Endodermal cell (in vitro differentiated cells): ENCODE results near the gene CEP70. TPM values are rescaled to one million over a fixed set of nuclear protein-coding genes. Genes with fewer than 3 reads are reported as not detected.

ENCODE experiments used
- DNase-seq: peaks from one replicate; pipeline ENCODE4 v3.0.0-alpha.2; 2017
- H3K27ac ChIP-seq: 2 replicates; pipeline ENCODE4 v1.5.1; 2013; ENCODE audit warnings: mild to moderate bottlenecking, low read depth, low read length, moderate library complexity
- H3K27me3 ChIP-seq: 2 replicates; pipeline ENCODE4 v1.6.1; 2013; ENCODE audit warnings: mild to moderate bottlenecking, low read length, moderate library complexity; ENCODE audit not compliant: insufficient read depth, control insufficient read depth, poor library complexity, severe bottlenecking
- H3K36me3 ChIP-seq: 2 replicates; pipeline ENCODE4 v1.7.0; 2013; ENCODE audit warnings: mild to moderate bottlenecking, low read length, moderate library complexity; ENCODE audit not compliant: control insufficient read depth, insufficient read depth
- H3K4me1 ChIP-seq: one replicate; pipeline ENCODE4 v1.7.0; 2013; ENCODE audit warnings: low read length; ENCODE audit not compliant: control insufficient read depth, insufficient read depth
- H3K4me3 ChIP-seq: 2 replicates; pipeline ENCODE4 v1.5.1; 2013; ENCODE audit warnings: mild to moderate bottlenecking, low read length, moderate library complexity
- H3K9ac ChIP-seq: 2 replicates; pipeline ENCODE4 v1.6.1; 2013; ENCODE audit warnings: mild to moderate bottlenecking, low read length, moderate library complexity; ENCODE audit not compliant: poor library complexity, severe bottlenecking; ENCODE audit errors: extremely low read depth
- H3K9me3 ChIP-seq: 2 replicates; pipeline ENCODE4 v1.6.1; 2013; ENCODE audit warnings: mild to moderate bottlenecking, low read length, moderate library complexity; ENCODE audit not compliant: control insufficient read depth
- H3K27ac Mint-ChIP-seq: 2 replicates; pipeline ENCODE4 v1.8.0; 2020; ENCODE audit warnings: mixed read lengths
- H3K27me3 Mint-ChIP-seq: 2 replicates; pipeline ENCODE4 v1.8.0; 2021; ENCODE audit warnings: mild to moderate bottlenecking, mixed read lengths; ENCODE audit not compliant: insufficient read depth
- H3K36me3 Mint-ChIP-seq: 2 replicates; pipeline ENCODE4 v1.8.0; 2020; ENCODE audit warnings: low read depth, mixed read lengths
- H3K4me1 Mint-ChIP-seq: 2 replicates; pipeline ENCODE4 v1.8.0; 2020; ENCODE audit warnings: mixed read lengths
- H3K4me3 Mint-ChIP-seq: 2 replicates; pipeline ENCODE4 v1.8.0; 2020; ENCODE audit warnings: mild to moderate bottlenecking, moderate library complexity, mixed read lengths
- H3K9me3 Mint-ChIP-seq: 2 replicates; pipeline ENCODE4 v1.8.0; 2020; ENCODE audit warnings: mild to moderate bottlenecking, mixed read lengths
- CTCF ChIP-seq: fragments of 200-600 bp; sonication (generic); conservative IDR thresholded peaks from 2 replicates; pipeline ENCODE4 v1.5.0; 2021; ENCODE audit warnings: antibody characterized with exemption, mild to moderate bottlenecking
- WGBS, 2 experiments: methylation state at CpG; one replicate each; pipeline versions ENCODE4 v1.1.5 to v1.1.7; 2013; ENCODE audit warnings: missing lambda C conversion rate in 2 of 2, mixed read lengths in 1 of 2; ENCODE audit not compliant: insufficient coverage in 1 of 2, insufficient read length in 1 of 2; 5-methylcytosine and 5-hydroxymethylcytosine counted together
- long read RNA-seq, 4 experiments: library from polyadenylated mRNA in 2 of 4; library from RNA in 1 of 4; library from capped mRNA in 1 of 4; stranded (forward) in 3 of 4; unstranded in 1 of 4; transcript quantifications; one replicate each; pipeline ENCODE4 v2.0.0, GENCODE V29; 2020 to 2021; ENCODE audit warnings: inconsistent platforms in 1 of 4
- polyA plus RNA-seq, 2 experiments: library from polyadenylated mRNA; stranded (reverse); fragments of 50-300 nt; gene quantifications; one replicate each; pipeline ENCODE4 v1.2.3, GENCODE V29; 2013
- total RNA-seq, 2 donors: library from RNA; stranded (reverse); fragmentation: NEBNext Ultra II Directional in 1 of 2; extraction: Animal tissue kit (Norgen Biotek cat#: 25700) in 1 of 2; gene quantifications; 2 replicates in 1 of 2; 3 replicates in 1 of 2; pipeline ENCODE4 v1.2.1, GENCODE V29; 2021

Gene CEP70
- total RNA-seq: 100 to 1,000 TPM; 113 to 131 TPM
- polyA plus RNA-seq (2013, experiment 1 of 2): 41.0 TPM
- polyA plus RNA-seq (2013, experiment 2 of 2): 45.2 TPM
- long read RNA-seq, experiment 1, partial matches to known transcripts: 22 of 44 reads
- long read RNA-seq, experiment 1, other reads (novel, unspliced or antisense): 16 of 44 reads
- long read RNA-seq, experiment 2, transcript CEP70-201 (18 exons, 2,732 nt): minor isoform, 57 of 287 reads
- long read RNA-seq, experiment 2, transcript CEP70-211 (18 exons, 1,993 nt): major isoform, 58 of 287 reads
- long read RNA-seq, experiment 2, transcript CEP70-210 (16 exons, 2,037 nt): minor isoform, 8 of 287 reads
- long read RNA-seq, experiment 2, partial matches to known transcripts: 76 of 287 reads
- long read RNA-seq, experiment 2, other reads (novel, unspliced or antisense): 85 of 287 reads
- long read RNA-seq, experiment 3, transcript CEP70-208 (18 exons, 2,028 nt): minor isoform, 9 of 644 reads
- long read RNA-seq, experiment 3, transcript CEP70-211 (18 exons, 1,993 nt): minor isoform, 159 of 644 reads
- long read RNA-seq, experiment 3, transcript CEP70-201 (18 exons, 2,732 nt): major isoform, 170 of 644 reads
- long read RNA-seq, experiment 3, transcript CEP70-210 (16 exons, 2,037 nt): minor isoform, 24 of 644 reads
- long read RNA-seq, experiment 3, partial matches to known transcripts: 128 of 644 reads
- long read RNA-seq, experiment 3, other reads (novel, unspliced or antisense): 148 of 644 reads
- long read RNA-seq, experiment 4, transcript CEP70-211 (18 exons, 1,993 nt): major isoform, 39 of 174 reads
- long read RNA-seq, experiment 4, transcript CEP70-201 (18 exons, 2,732 nt): minor isoform, 34 of 174 reads
- long read RNA-seq, experiment 4, transcript CEP70-210 (16 exons, 2,037 nt): minor isoform, 10 of 174 reads
- long read RNA-seq, experiment 4, partial matches to known transcripts: 47 of 174 reads
- long read RNA-seq, experiment 4, other reads (novel, unspliced or antisense): 42 of 174 reads

DNA sequence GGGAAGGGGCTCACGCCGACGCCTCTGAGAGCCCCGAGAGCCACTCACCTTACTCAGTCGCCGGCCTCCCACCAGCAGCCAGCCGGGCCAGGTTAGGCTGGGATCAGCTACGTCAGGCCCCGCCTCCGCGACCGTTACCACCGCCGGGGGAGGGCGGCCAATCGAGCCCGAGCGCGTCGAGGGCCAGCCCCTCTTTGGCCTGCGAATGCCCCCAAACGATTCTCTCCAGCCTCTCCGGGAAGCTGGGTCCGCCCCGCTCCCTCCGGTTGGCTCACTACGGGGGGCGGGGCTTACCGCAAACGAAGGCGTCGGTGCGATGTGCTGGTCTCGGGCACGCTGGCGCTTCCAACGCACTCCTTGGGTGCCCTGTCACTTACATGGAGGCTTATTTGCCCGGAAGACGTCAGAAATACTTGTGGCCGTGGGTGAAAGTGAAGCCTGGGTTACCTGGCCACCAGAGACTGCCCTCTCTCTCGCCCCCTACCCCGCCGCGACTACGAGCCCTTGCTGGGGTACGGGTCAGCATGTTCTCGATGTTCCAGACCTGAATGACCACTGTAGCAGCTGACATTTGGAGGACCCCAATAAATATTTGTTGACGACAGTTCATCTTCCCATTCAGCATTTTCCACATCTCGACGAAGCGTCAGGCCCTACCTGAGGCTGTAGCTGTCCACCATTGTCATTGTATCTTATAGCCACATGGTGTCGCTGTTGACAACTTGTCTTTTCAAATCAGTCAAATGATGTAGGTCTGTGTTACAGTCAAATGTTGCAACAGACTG is at the start of gene CEP70:
Gene CEP70 (minus strand): TSS at position 111 of the 785 bp plus-strand sequence. CDS start 21,333 bp downstream, outside the sequence.
- peaks cover 2% of the 10 kb centered on the region for H3K4me1 ChIP-seq
- H3K27me3 Mint-ChIP-seq: no peaks in the 10 kb centered on the region
- no peak within 1 kb of the TSS for H3K27ac ChIP-seq
- peaks cover 9% of the 10 kb centered on the region for H3K9me3 ChIP-seq
- H3K4me3 ChIP-seq: peak within 1 kb of the TSS; percentile 99
- peaks cover 10% of the 10 kb centered on the region for H3K9me3 Mint-ChIP-seq
- H3K27me3 ChIP-seq: no peaks in the 10 kb centered on the region
- H3K27ac Mint-ChIP-seq: peak within 1 kb of the TSS; percentile 96
- DNase-seq: peak; percentile 99
- peak within 1 kb of the TSS; percentile 89 for H3K9ac ChIP-seq
- peaks cover 5% of the 10 kb centered on the region for H3K36me3 Mint-ChIP-seq
- peaks cover 9% of the 10 kb centered on the region for H3K4me1 Mint-ChIP-seq
- H3K4me3 Mint-ChIP-seq: peak within 1 kb of the TSS; percentile 93
- TF ChIP-seq CTCF: peak; percentile 96
- 0 to 1% methylated on average over 41 to 52 of the region's 52 CpGs for WGBS, 2 experiments
- H3K36me3 ChIP-seq: peaks cover 20% of the 10 kb centered on the region

DNA sequence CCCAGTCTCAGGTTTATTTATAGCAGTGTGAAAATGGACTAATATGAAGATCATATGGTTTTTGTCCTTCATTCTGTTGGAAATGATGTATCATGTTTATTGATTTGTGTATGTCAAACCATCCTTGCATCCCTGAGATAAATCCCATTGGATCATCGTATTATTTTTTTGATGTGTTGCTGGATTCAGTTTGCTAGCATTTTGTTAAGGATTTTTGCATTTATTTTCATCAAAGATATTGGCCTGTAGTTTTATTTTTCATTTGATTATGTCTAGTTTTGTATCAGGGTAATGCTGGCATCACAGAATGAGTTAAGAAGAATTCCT is 48.8 kb upstream of the CEP70 start:
- Mint-ChIP-seq H3K9me3 (peaks cover 73% of the 10 kb centered on the region), H3K36me3 (peaks cover 44% of the 10 kb centered on the region), H3K27ac (no peak overlapping the region), H3K4me1 (no peaks in the 10 kb centered on the region), H3K4me3 (no peak overlapping the region), H3K27me3 (peaks cover 4% of the 10 kb centered on the region)
- no peaks in the 10 kb centered on the region for H3K27me3 ChIP-seq
- H3K27ac ChIP-seq: no peak overlapping the region
- peaks cover 60% of the 10 kb centered on the region for H3K9me3 ChIP-seq
- H3K4me1 ChIP-seq: no peaks in the 10 kb centered on the region
- no peak for TF ChIP-seq CTCF
- no peaks in the 10 kb centered on the region for H3K36me3 ChIP-seq
- H3K4me3 ChIP-seq: no peak overlapping the region
- WGBS, 2 experiments: 100% methylated on average over 1 of the region's 1 CpG; no CpG with 5 or more reads in 1 of the 2 experiments
- H3K9ac ChIP-seq: no peak overlapping the region
- no peak for DNase-seq
